AG04449 (cell line): ENCODE measurements around the gene ANKIB1.

Source experiments
- CTCF ChIA-PET: fragments of 350-600 bp; formaldehyde crosslinking; extraction: SDS; loops from one replicate; lab custom pipeline; 2021; ENCODE audit warnings: antibody characterized with exemption; lab: Yijun Ruan, JAX
- POLR2A ChIA-PET: fragments of 400-600, 350-600 bp; formaldehyde crosslinking; extraction: SDS; loops from one replicate; lab custom pipeline; 2020; ENCODE audit warnings: antibody characterized with exemption, inconsistent platforms; lab: Yijun Ruan, JAX
- DNase-seq: peaks from one replicate; pipeline ENCODE4 v3.0.0-alpha.2; 2010; ENCODE audit warnings: low read depth, low spot score
- H3K4me3 ChIP-seq: 2 replicates; pipeline ENCODE4 v1.5.1; 2011; ENCODE audit warnings: low read depth, mild to moderate bottlenecking, control low read depth, low read length
- TF ChIP-seq, protein P1 (sequence below): IDR thresholded peaks from one replicate; pipeline ENCODE4 v1.5.1; 2011; ENCODE audit warnings: mild to moderate bottlenecking, moderate library complexity, low read length, control low read depth, inconsistent platforms; ENCODE audit not compliant: insufficient read depth; ENCODE audit errors: missing control alignments

Gene ANKIB1

DNA sequence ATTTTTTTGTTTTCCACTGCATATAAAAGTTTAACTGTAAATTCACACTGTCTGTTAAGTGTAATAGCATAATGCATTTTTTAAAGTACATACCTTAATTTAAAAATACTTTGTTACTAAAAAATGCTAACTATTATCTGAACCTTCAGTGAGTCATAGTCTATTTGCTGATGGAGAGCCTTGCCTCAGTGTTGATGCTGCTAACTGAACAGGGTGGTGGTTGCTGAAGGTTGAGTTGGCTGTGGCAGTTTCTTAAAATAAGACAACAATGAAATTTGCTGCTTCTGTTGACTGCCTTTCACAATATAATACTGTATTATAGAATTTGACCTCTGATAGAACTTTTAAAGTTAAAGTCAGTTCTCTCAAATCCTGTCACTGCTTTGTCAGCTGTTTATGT, 129.2 kb downstream of the ANKIB1 start:
- ChIA-PET POLR2A (no interaction called here), CTCF (interaction anchor here (1.4 kb wide), 1 partner anchor 12 kb away, joined by 5 read pairs; no protein-coding TSS in a partner anchor)
- H3K4me3 ChIP-seq, result no peak overlapping the region
- no peak for DNase-seq
- TF ChIP-seq, protein P1, sequence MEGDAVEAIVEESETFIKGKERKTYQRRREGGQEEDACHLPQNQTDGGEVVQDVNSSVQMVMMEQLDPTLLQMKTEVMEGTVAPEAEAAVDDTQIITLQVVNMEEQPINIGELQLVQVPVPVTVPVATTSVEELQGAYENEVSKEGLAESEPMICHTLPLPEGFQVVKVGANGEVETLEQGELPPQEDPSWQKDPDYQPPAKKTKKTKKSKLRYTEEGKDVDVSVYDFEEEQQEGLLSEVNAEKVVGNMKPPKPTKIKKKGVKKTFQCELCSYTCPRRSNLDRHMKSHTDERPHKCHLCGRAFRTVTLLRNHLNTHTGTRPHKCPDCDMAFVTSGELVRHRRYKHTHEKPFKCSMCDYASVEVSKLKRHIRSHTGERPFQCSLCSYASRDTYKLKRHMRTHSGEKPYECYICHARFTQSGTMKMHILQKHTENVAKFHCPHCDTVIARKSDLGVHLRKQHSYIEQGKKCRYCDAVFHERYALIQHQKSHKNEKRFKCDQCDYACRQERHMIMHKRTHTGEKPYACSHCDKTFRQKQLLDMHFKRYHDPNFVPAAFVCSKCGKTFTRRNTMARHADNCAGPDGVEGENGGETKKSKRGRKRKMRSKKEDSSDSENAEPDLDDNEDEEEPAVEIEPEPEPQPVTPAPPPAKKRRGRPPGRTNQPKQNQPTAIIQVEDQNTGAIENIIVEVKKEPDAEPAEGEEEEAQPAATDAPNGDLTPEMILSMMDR, result no peak

DNA sequence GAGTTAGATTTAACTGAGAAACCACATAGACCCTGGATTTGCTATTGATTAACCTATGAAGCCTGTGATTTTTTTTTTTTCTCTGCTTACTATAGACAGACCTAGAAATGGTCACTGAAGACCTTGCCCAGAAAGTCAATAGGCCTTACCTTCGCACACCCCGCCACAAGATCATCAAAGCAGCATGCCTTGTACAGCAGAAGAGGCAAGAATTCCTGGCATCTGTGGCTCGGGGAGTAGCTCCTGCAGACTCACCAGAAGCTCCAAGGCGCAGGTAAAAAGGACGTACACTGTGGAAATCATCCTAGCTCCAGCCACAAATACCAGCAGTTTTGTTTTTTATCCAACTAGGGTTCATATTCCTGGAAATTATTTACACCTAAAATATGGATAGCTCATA, 145.3 kb downstream of the ANKIB1 start:
- TF ChIP-seq, protein P1, result no peak
- ChIA-PET CTCF (interaction anchor here (1.2 kb wide), 1 partner anchor 186 kb away, joined by 3 read pairs; no protein-coding TSS in a partner anchor), POLR2A (no interaction called here)
- DNase-seq, result no peak
- H3K4me3 ChIP-seq, result no peak overlapping the region

DNA sequence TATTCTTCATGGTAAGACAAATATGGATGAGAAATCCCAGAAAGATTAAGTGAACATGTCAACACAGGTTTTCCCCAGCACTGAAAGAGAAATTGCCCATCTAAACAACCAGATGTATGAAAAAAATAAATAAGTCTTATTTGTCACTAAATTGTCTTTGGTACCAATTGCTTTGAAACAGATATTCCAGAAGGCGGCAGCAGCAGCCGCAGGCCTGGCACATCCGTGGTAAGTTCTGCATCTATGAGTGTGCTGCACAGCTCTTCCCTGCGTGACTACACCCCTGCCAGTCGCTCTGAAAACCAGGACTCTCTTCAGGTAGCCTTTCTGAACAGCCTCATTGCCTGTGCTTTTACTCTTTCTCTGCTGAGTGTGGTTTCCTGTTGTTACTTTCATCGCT, 151.8 kb downstream of the ANKIB1 start:
- TF ChIP-seq, protein P1, result no peak
- no peak for DNase-seq
- ChIA-PET CTCF (no interaction called here), POLR2A (no interaction called here)
- H3K4me3 ChIP-seq, result no peak overlapping the region

DNA sequence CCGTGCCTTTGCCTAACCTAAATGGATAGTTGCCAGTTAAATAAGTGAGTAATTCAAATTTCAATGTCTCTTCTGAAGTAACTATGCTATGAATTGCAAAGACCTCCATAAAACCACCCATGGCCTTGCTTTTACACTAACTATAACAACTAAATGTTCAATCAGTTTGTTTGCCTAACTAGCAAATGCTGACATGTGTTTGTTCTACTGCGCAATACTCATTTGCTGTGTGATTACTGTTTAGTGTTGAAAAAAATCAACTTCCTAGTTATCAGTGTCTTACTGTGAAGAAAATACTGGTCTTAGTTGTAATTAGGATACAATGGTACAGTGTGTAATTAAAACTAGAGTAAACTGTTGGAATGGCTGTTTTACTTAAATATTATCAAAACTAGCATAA, 154.2 kb downstream of the ANKIB1 start:
- CTCF ChIA-PET, result no interaction called here
- TF ChIP-seq, protein P1, result no peak
- no peak for DNase-seq
- no peak overlapping the region for H3K4me3 ChIP-seq
- POLR2A ChIA-PET, result no interaction called here

DNA sequence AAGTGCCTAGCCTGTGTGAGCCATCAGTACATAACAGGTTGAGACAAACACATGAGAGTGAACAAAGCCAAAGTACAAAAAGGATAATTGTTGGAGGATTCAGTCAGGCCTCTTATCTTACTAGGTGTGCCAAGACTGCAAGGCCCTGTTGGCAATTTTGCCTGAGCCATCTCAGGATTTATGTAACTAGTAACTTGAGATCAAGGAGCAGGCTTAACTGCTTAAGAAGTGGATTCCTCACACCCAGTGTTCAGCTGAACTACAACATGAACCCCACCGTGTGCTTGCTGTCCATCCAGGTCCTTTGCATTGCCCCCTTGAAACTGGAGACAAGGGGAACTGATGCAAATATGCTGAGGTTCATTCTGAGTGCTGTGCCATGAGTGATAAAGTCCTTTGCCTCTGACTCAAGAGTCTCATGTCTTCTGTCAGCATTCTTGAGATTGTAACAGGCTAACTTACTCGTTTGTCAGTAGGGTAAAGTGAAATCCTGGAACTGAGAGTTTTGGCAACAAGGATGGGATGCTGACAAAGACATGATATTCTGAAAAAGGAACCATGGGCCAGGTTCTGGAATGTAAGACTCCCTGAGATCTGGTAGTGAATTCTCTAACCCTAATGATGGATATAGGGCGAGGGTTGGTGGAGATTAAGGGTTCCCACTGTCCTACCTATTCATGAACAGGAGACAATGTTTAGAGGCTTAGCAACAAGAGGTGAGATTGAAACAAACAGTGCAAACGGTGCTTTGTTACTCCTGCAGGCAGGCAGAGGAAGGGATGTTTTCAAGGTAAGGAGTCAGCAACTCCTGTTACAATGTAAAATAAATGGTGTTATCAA, 157.4 kb downstream of the ANKIB1 start:
- DNase-seq, result peak; percentile 52
- POLR2A ChIA-PET, result no interaction called here
- no peak overlapping the region for H3K4me3 ChIP-seq
- TF ChIP-seq, protein P1, result no peak
- CTCF ChIA-PET, result no interaction called here

DNA sequence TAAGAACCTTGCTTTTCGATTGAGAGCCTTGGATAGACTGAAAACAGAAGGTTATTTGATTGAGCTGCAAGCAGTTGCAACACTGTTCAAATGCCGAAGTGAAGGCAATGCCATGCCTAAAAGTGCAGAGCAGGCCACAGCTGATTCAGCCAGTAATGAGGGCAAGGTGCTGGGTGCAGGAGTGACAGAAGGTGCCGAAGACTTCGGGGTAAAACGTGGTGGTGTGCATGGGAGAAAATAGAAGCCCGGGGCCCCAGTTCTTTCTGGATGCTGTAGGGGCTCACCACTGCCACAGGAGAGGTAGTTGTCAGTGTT, 157.9 kb downstream of the ANKIB1 start:
- DNase-seq, result no peak
- H3K4me3 ChIP-seq, result no peak overlapping the region
- TF ChIP-seq, protein P1, result no peak
- ChIA-PET CTCF (interaction anchor here (1.6 to 1.7 kb wide), 2 partner anchors 20 to 43 kb away, joined by 6 to 11 read pairs; partner anchors contain the start of gene GATAD1), POLR2A (no interaction called here)
